ENCODE data around the gene FIGNL1. TPM values are rescaled to one million over a fixed set of nuclear protein-coding genes. Genes with fewer than 3 reads are reported as not detected.

FIGNL1 gene
- total RNA-seq, 1 experiment from 2014 or later, result 28.1 TPM

GRCh38 chr7:50411332-50411731 is 38.8 kb downstream of the FIGNL1 start:
- Histone ChIP-seq H2AFZ (ENCODE audit: low read depth, low read length, poor library complexity, severe bottlenecking) (no peak overlapping the region), H3K79me2 (ENCODE audit: insufficient read depth, low read length) (no peaks in the 10 kb centered on the region), H3K9me2 (ENCODE audit: insufficient read depth) (no peaks in the 10 kb centered on the region), H3K27ac (ENCODE audit: low read depth, low read length) (no peak overlapping the region), H4K20me1 (ENCODE audit: insufficient read depth) (no peaks in the 10 kb centered on the region), H3K4me1 (ENCODE audit: control insufficient read depth in 1 of 2, insufficient read depth in 2 of 2, low read length in 2 of 2) (no peaks in the 10 kb centered on the region), H3K4me3 (replicated peaks in 1 of 2; ENCODE audit: low read depth in 1 of 2, low read length in 2 of 2) (no peak overlapping the region), H3K36me3 (ENCODE audit: control insufficient read depth in 1 of 2, insufficient read depth in 2 of 2, low read length in 2 of 2) (no peaks in the 10 kb centered on the region), H3K9ac (ENCODE audit: low read length) (no peak overlapping the region), H3K27me3 (ENCODE audit: insufficient read depth, low read length) (peaks cover 15% of the 10 kb centered on the region; the same call in 1 of the 2 replicates), H3K4me2 (ENCODE audit: low read length) (no peak overlapping the region), H3K9me3 (ENCODE audit: control insufficient read depth in 1 of 2, insufficient read depth in 1 of 2, low read depth in 1 of 2, low read length in 2 of 2) (no peaks in the 10 kb centered on the region)
- ChIA-PET RAD21 (ENCODE audit: low non-redundant PET in 1 of 2, low total read pairs in 2 of 2, uncharacterized antibody in 2 of 2, unreplicated experiment in 2 of 2) (no interaction called here), POLR2A (no interaction called here), CTCF (no interaction called here)
- TF ChIP-seq EGR1 (IDR thresholded peaks at IDR 0.05; ENCODE audit: low read depth), result no peak
- TF ChIP-seq POLR2A (IDR thresholded peaks at IDR 0.05; ENCODE audit: borderline replicate concordance, extremely low read depth, insufficient read depth, insufficient read length), result no peak
- TF ChIP-seq ATF3 (IDR thresholded peaks at IDR 0.05), result no peak
- TF ChIP-seq CEBPB (IDR thresholded peaks at IDR 0.05; ENCODE audit: low read depth), result no peak
- TF ChIP-seq SIN3A (IDR thresholded peaks at IDR 0.05; ENCODE audit: low read depth), result no peak
- no peak for TF ChIP-seq JUND (IDR thresholded peaks at IDR 0.05)
- no peak for TF ChIP-seq YY1 (IDR thresholded peaks at IDR 0.05; ENCODE audit: extremely low read depth, insufficient replicate concordance, low read depth, low read length)
- TF ChIP-seq EZH2phosphoT487 (IDR thresholded peaks at IDR 0.05; ENCODE audit: borderline replicate concordance), result no peak
- TF ChIP-seq ZBTB33 (IDR thresholded peaks at IDR 0.05; ENCODE audit: extremely low read depth, insufficient replicate concordance, low read length), result no peak
- TF ChIP-seq ZFX (IDR thresholded peaks at IDR 0.05), result no peak
- no peak for TF ChIP-seq RAD21 (IDR thresholded peaks at IDR 0.05; ENCODE audit: low read depth)
- TF ChIP-seq FOSL1 (IDR thresholded peaks at IDR 0.05; ENCODE audit: low read depth), result no peak
- DNase-seq (ENCODE audit: low read depth, low spot score), result no peak
- no TSS peak for BruUV-seq (replicated peaks)
- intact Hi-C loops (cut with micrococcal nuclease), result no loop called here
- ATAC-seq, result no peak

Data from HCT116 (cell line).